HG03432 (cell line): ENCODE data around the gene GRM3.

Source experiments
- ATAC-seq: cut with Tn5 transposase; IDR thresholded peaks from one replicate; pipeline ENCODE4 v1.9.1; 2021; ENCODE audit warnings: mild to moderate bottlenecking, moderate library complexity; ENCODE audit not compliant: unreplicated experiment

GRM3 gene

GRCh38 chr7:86884152-86884551 lies 240.4 kb downstream of the GRM3 start:
- ATAC-seq = no peak

GRCh38 chr7:86889501-86889900 lies 245.8 kb downstream of the GRM3 start:
- ATAC-seq = no peak

GRCh38 chr7:86898171-86898570 lies 254.5 kb downstream of the GRM3 start:
- no peak for ATAC-seq

- no peak for ATAC-seq
Observed at GRCh38 chr7:86900886-86901285, 257.2 kb downstream of the GRM3 start.

GRCh38 chr7:86904949-86905834 lies 261.5 kb downstream of the GRM3 start:
- ATAC-seq = peak; percentile 73

GRCh38 chr7:86908948-86909347 lies 265.2 kb downstream of the GRM3 start:
- no peak for ATAC-seq

GRCh38 chr7:86911659-86912058 lies 267.9 kb downstream of the GRM3 start:
- no peak for ATAC-seq

GRCh38 chr7:86913709-86914108 lies 270.0 kb downstream of the GRM3 start:
- no peak for ATAC-seq
